Measurements from ENCODE around the gene AKR1C8.

Gene AKR1C8

DNA sequence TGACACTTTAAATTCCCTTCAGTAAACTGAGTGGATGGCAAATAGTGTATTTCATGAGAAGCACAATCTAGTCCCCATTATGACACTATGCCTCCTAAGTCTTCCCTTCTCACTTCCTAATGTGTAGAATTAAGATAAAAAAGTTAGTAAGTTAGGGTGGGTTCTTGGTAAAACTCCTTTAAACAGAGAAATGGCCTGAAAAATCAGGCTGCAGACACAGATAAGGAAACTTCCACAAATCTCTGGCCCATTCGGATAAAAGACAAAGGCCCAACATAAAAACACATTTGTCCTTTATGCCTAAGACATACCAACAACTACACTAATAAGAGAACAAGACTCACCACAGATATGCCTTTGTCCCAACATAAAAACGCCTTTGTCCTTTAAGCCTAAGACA, 21.5 kb downstream of the AKR1C8 start:
- TF ChIP-seq, protein P1, sequence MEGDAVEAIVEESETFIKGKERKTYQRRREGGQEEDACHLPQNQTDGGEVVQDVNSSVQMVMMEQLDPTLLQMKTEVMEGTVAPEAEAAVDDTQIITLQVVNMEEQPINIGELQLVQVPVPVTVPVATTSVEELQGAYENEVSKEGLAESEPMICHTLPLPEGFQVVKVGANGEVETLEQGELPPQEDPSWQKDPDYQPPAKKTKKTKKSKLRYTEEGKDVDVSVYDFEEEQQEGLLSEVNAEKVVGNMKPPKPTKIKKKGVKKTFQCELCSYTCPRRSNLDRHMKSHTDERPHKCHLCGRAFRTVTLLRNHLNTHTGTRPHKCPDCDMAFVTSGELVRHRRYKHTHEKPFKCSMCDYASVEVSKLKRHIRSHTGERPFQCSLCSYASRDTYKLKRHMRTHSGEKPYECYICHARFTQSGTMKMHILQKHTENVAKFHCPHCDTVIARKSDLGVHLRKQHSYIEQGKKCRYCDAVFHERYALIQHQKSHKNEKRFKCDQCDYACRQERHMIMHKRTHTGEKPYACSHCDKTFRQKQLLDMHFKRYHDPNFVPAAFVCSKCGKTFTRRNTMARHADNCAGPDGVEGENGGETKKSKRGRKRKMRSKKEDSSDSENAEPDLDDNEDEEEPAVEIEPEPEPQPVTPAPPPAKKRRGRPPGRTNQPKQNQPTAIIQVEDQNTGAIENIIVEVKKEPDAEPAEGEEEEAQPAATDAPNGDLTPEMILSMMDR (IDR thresholded peaks at IDR 0.05) = no peak
- H3K27ac ChIP-seq = no peak overlapping the region
- H3K4me3 ChIP-seq = no peak overlapping the region
- no peak for DNase-seq (ENCODE audit: low spot score)

DNA sequence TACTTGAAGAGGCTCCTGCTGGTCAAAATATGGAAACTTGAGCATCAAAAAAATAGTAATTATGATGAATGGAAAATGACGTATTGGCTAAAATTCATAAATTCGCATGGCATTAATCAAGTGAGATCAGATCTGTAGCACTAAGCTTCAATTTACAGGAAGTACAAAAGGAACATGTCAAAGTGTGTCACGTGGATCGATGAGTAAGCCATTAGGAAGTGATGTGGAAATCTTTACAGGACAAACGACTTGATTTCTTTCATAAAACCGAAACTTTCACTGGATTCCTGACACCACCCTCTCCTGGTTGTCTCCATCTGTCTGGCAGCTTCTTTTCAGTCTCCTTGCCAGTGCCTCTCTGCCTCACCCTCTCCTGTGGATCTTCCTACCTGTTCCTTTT, 25.8 kb downstream of the AKR1C8 start:
- no peak overlapping the region for H3K27ac ChIP-seq
- TF ChIP-seq, protein P1 (IDR thresholded peaks at IDR 0.05) = no peak
- no peak overlapping the region for H3K4me3 ChIP-seq
- no peak for DNase-seq (ENCODE audit: low spot score)

DNA sequence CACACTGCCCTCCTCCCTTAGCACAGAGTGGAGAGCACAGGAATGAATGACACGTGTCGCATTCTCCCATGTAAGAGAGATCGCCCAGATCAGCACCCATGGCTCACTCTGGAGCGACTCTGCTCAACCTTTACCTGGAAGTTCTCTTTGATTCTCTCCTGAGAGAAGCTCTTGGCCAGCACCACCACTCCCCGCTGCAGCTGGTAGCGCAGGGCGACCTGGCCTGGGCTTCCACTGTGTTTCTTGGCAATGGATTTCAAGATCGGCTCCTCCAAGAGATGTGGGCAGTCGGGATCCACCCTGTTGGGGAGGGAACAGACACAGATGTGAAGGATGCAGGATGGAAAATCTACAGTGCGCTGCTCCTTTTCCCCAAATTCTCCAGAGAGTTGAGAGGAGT, 27.4 kb downstream of the AKR1C8 start:
- H3K4me3 ChIP-seq = no peak overlapping the region
- TF ChIP-seq, protein P1 (IDR thresholded peaks at IDR 0.05) = no peak
- DNase-seq (ENCODE audit: low spot score) = no peak
- no peak overlapping the region for H3K27ac ChIP-seq

DNA sequence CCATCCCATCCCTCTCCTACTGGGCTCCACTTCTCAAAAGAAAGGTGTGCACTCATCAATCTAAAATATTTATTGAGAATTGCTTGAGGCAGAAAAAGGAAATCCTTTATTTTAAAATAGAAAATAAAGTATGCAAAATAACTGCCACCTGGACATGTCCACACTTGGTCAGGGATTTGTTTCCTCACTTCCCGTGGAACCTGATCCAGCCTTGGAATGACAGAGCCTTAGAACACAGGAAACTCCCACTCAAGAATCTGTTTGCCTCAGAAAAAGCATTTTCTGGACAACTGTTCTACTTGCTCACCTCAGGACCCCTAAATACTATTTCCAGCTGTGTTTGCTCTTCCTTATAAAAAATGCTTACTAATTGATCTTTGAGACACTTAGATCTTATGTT, 29.0 kb downstream of the AKR1C8 start:
- DNase-seq (ENCODE audit: low spot score) = no peak
- TF ChIP-seq, protein P1 (IDR thresholded peaks at IDR 0.05) = no peak
- Histone ChIP-seq H3K27ac (no peak overlapping the region), H3K4me3 (no peak overlapping the region)

DNA sequence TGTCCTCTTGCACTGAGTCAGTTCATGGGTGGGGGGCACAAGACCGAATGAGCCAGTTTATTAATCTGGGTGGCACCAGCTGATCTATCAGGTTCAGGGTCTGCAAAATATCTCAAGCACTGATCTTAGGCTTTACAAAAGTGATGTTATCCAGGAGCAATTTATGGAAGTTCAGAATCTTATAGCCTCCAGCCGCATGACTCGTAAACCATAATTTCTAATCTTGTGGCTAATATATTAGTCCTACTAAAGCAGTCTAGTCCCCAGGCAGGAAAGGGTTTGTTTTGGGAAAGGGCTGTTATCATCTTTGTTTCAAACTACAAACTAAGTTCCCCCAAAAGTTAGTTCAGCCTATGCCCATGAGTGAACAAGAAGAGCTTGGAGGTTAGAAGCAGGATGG, 33.9 kb downstream of the AKR1C8 start:
- no peak overlapping the region for H3K4me3 ChIP-seq
- no peak overlapping the region for H3K27ac ChIP-seq
- DNase-seq (ENCODE audit: low spot score) = no peak
- TF ChIP-seq, protein P1 (IDR thresholded peaks at IDR 0.05) = no peak

DNA sequence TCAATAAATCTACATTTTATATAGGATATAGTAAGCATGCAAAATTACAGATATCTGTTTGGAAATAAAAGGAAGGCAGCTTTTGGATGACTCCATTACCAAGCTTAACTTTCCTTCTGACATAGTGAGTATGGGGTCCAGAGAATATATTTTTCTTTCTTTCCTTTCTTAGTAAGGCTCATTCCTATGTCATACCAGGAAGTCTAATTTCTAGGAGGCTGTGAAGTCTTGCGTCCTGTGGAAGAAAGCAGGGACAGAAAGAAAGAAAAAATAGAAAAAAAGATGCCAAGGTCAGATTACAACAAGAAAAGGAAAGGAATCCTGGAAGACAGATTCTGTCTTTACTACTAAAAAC, 36.3 kb downstream of the AKR1C8 start:
- TF ChIP-seq, protein P1 (IDR thresholded peaks at IDR 0.05) = no peak
- Histone ChIP-seq H3K27ac (no peak overlapping the region), H3K4me3 (no peak overlapping the region)
- DNase-seq (ENCODE audit: low spot score) = no peak

DNA sequence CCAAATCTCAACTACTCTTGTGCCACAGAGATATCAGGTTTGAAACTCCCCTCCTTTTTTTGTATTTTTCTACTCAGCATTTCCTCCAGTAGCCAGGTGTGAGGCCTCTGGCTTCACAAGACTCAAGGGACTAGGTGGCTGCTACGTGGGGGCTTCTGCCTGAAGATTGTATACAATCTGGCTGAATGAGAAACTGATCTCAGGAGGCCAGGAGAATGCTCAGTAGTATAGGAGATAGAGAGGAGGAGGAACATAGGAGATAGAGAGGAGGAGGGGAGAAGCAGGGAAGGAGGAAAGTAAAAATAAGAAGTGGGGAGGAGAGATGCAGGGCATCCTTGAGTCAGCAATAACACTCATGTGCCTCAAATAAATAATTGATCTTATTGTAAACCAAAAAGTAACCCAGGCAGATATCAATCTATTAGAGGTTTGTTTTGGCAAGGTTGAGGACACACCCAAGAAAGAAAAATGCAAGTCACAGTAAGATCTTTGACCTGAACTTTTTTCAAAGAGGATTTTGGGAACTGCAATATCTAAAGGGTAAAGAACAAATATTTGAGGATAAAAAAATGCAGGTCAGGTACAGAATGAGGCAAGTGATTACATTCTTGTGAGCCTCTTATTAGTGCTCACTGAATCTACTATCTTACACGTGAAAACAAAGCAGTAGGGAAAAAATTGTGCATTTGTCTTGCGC, 36.8 kb downstream of the AKR1C8 start:
- Histone ChIP-seq H3K27ac (no peak overlapping the region), H3K4me3 (no peak overlapping the region)
- DNase-seq (ENCODE audit: low spot score) = no peak
- TF ChIP-seq, protein P1 (IDR thresholded peaks at IDR 0.05) = no peak
